ENCODE data around the gene SEMA3D.
A peak's percentile ranks its signal among the peaks of the same experiment; 100 is the strongest.

Gene SEMA3D

DNA sequence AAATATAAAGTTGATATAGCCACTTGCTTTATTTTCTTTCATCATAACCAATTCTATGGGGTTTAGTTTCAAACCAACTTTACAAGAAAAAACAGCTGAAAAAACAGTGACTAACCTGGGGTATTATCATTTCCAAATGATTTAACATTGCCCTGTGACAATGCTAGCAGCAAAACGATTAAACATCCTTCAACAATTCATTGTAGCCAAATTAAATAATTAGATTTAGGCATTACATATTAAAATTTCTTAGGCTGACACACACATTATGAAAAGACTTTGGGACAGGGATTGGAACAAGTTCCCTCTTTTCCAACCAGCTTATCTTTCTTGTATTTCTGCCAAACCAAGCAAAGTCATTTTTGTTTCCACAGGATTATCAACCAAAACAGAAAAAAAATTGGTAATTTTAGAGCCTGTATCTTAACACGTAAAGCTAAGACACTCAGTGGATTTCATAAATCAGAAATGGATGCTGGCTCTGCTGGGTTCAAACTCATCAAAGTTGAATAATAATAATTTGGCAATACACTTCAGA is 84.0 kb downstream of the SEMA3D start:
- Histone ChIP-seq H3K4me3 (ENCODE audit: low read length) (no peak overlapping the region), H3K9me3 (ENCODE audit: control insufficient read depth, low read length) (no peaks in the 10 kb centered on the region), H3K9ac (ENCODE audit: low read length) (no peak overlapping the region), H3K36me3 (ENCODE audit: control insufficient read depth, insufficient read depth, low read length, severe bottlenecking) (no peaks in the 10 kb centered on the region), H3K27me3 (replicated peaks; ENCODE audit: control insufficient read depth, insufficient read depth, low read length) (no peaks in the 10 kb centered on the region), H3K4me1 (ENCODE audit: control insufficient read depth, insufficient read depth, low read length) (peaks cover 27% of the 10 kb centered on the region)
- DNase-seq (ENCODE audit: low read depth), result peak; percentile 75

DNA sequence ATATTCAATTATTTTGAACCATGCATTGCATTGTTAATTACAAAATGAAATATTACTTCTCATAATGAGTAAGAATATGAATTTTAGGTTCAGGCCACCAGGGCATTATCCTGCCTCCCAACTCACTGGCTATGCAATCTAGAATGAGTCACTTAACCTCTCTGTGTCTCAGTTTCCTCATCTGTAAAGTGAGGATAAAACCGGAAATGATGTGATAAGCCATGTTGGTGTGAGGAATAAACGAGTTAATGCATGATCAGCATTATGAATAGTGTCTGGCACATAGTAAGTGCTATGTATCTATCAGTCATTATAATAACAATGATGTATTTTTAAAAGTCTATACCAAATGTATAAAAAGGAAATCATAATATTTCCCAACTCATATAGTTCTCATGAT is 85.5 kb downstream of the SEMA3D start:
- Histone ChIP-seq H3K9me3 (ENCODE audit: control insufficient read depth, low read length) (no peaks in the 10 kb centered on the region), H3K9ac (ENCODE audit: low read length) (no peak overlapping the region), H3K4me1 (ENCODE audit: control insufficient read depth, insufficient read depth, low read length) (peaks cover 27% of the 10 kb centered on the region), H3K27me3 (replicated peaks; ENCODE audit: control insufficient read depth, insufficient read depth, low read length) (no peaks in the 10 kb centered on the region), H3K36me3 (ENCODE audit: control insufficient read depth, insufficient read depth, low read length, severe bottlenecking) (no peaks in the 10 kb centered on the region), H3K4me3 (ENCODE audit: low read length) (no peak overlapping the region)
- no peak for DNase-seq (ENCODE audit: low read depth)

DNA sequence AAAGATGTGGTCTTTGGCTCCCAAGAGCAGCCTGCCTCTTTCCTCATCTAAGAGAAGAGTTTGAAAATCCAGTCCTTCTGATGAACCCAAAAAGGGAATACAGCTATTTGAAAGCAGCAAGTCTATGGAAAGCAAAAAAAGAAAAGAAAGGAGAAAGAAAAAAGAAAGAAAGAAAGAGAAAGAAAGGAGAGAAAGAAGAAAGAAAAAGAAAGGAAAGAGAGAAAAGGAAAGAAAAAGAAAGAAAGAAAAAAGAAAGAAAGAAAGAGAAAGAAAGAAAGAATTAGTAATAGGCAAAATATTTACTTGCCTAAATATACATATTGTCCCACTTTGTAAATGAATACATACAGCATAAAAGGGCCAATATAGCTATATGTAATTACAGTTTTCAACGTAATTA is 89.0 kb downstream of the SEMA3D start:
- H3K4me1 ChIP-seq (ENCODE audit: control insufficient read depth, insufficient read depth, low read length), result peaks cover 7% of the 10 kb centered on the region
- no peak overlapping the region for H3K4me3 ChIP-seq (ENCODE audit: low read length)
- no peaks in the 10 kb centered on the region for H3K9me3 ChIP-seq (ENCODE audit: control insufficient read depth, low read length)
- no peaks in the 10 kb centered on the region for H3K27me3 ChIP-seq (replicated peaks; ENCODE audit: control insufficient read depth, insufficient read depth, low read length)
- no peak for DNase-seq (ENCODE audit: low read depth)
- no peak overlapping the region for H3K9ac ChIP-seq (ENCODE audit: low read length)
- no peaks in the 10 kb centered on the region for H3K36me3 ChIP-seq (ENCODE audit: control insufficient read depth, insufficient read depth, low read length, severe bottlenecking)

DNA sequence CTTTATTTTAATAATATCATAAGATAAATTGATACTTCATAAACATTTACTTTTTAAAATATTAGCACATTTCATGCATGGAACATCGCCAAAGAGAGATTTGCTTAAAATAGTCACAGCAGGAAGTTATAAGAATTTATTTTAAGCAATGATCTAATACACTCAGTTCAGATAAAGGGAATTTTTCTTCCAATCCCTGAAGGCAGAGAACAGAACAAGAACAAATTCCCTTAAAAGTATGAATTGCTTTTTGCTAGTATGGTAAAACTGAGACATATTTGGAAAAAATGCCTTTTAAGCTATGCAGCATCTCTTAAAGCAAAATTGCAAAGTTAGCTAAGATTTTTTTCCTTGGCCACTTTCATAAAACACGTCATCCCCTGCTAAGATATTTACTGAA is 91.0 kb downstream of the SEMA3D start:
- Histone ChIP-seq H3K9ac (ENCODE audit: low read length) (no peak overlapping the region), H3K27me3 (replicated peaks; ENCODE audit: control insufficient read depth, insufficient read depth, low read length) (no peaks in the 10 kb centered on the region), H3K9me3 (ENCODE audit: control insufficient read depth, low read length) (no peaks in the 10 kb centered on the region), H3K4me3 (ENCODE audit: low read length) (no peak overlapping the region), H3K4me1 (ENCODE audit: control insufficient read depth, insufficient read depth, low read length) (peaks cover 2% of the 10 kb centered on the region), H3K36me3 (ENCODE audit: control insufficient read depth, insufficient read depth, low read length, severe bottlenecking) (no peaks in the 10 kb centered on the region)
- DNase-seq (ENCODE audit: low read depth), result no peak

DNA sequence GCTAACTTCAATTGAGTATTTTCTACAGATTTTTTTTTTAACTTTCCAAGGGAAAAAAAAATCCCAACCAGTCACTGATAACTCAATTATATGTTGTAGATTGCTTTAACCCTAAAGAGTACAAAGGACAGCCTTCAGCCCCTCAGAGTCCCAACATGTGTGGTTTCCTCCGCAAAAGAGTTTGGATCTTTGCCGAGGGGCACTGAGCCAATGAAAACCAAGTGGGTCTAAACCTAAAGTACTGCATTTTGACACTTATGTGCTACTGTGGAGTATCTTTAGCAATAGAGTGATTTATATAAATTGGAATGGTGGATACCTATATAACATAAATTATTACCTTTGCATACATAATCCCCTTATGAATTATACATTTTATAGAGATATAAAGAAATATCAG is 91.5 kb downstream of the SEMA3D start:
- Histone ChIP-seq H3K36me3 (ENCODE audit: control insufficient read depth, insufficient read depth, low read length, severe bottlenecking) (no peaks in the 10 kb centered on the region), H3K4me1 (ENCODE audit: control insufficient read depth, insufficient read depth, low read length) (peaks cover 2% of the 10 kb centered on the region), H3K4me3 (ENCODE audit: low read length) (no peak overlapping the region), H3K27me3 (replicated peaks; ENCODE audit: control insufficient read depth, insufficient read depth, low read length) (no peaks in the 10 kb centered on the region), H3K9me3 (ENCODE audit: control insufficient read depth, low read length) (no peaks in the 10 kb centered on the region), H3K9ac (ENCODE audit: low read length) (no peak overlapping the region)
- no peak for DNase-seq (ENCODE audit: low read depth)

DNA sequence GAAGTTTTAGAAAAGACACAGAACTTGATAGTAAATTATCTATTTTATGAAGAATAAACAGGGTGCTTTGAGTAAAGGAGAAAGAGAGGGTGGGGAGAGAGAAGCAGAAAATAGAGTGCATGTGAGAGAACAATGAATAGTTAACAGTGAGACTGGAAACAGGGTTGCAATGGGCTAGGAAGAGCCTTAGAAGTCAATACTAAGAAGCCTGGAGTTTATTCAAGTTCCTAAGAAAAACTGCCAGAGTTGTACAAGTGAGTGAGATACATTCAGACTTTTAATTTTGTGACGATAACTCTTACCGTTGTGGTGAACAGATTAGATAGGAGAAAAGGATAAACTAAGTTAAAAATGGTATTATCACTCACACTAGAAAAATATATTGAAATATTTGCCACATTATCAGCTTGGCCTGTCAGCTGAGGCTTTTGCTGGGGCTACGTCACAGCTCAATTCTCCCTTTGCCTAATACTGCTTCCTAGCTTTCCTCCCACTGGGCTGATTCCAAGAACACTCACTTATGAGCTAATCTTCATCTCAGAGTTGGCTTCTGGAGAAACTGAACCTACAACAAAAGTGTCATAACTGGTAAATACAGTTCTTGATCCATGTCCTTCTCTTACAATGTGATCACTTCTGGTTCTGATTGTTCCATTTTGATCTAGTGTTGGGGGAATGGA is 92.7 kb downstream of the SEMA3D start:
- DNase-seq (ENCODE audit: low read depth), result no peak
- Histone ChIP-seq H3K36me3 (ENCODE audit: control insufficient read depth, insufficient read depth, low read length, severe bottlenecking) (no peaks in the 10 kb centered on the region), H3K4me3 (ENCODE audit: low read length) (no peak overlapping the region), H3K27me3 (replicated peaks; ENCODE audit: control insufficient read depth, insufficient read depth, low read length) (no peaks in the 10 kb centered on the region), H3K9me3 (ENCODE audit: control insufficient read depth, low read length) (no peaks in the 10 kb centered on the region), H3K9ac (ENCODE audit: low read length) (no peak overlapping the region), H3K4me1 (ENCODE audit: control insufficient read depth, insufficient read depth, low read length) (peaks cover 2% of the 10 kb centered on the region)

DNA sequence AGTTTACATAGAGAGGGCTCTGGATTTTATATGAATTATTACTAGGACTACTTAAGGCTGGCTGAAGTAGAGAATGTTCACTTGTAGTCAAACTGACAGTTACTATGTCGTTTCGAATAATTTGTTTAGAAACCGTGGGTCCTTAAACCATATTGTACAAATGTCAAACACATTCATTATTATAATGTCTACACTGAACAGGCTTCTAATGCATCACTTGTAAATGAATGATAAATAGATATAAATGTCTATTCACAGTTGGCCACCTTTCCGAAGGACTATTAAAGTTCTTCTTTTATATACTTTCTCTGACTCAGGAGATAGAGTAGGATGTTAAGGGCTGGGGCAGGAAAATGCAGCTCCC is 95.3 kb downstream of the SEMA3D start:
- no peaks in the 10 kb centered on the region for H3K27me3 ChIP-seq (replicated peaks; ENCODE audit: control insufficient read depth, insufficient read depth, low read length)
- no peaks in the 10 kb centered on the region for H3K36me3 ChIP-seq (ENCODE audit: control insufficient read depth, insufficient read depth, low read length, severe bottlenecking)
- no peak overlapping the region for H3K9ac ChIP-seq (ENCODE audit: low read length)
- no peaks in the 10 kb centered on the region for H3K9me3 ChIP-seq (ENCODE audit: control insufficient read depth, low read length)
- no peak overlapping the region for H3K4me3 ChIP-seq (ENCODE audit: low read length)
- no peak for DNase-seq (ENCODE audit: low read depth)
- peaks cover 2% of the 10 kb centered on the region for H3K4me1 ChIP-seq (ENCODE audit: control insufficient read depth, insufficient read depth, low read length)

DNA sequence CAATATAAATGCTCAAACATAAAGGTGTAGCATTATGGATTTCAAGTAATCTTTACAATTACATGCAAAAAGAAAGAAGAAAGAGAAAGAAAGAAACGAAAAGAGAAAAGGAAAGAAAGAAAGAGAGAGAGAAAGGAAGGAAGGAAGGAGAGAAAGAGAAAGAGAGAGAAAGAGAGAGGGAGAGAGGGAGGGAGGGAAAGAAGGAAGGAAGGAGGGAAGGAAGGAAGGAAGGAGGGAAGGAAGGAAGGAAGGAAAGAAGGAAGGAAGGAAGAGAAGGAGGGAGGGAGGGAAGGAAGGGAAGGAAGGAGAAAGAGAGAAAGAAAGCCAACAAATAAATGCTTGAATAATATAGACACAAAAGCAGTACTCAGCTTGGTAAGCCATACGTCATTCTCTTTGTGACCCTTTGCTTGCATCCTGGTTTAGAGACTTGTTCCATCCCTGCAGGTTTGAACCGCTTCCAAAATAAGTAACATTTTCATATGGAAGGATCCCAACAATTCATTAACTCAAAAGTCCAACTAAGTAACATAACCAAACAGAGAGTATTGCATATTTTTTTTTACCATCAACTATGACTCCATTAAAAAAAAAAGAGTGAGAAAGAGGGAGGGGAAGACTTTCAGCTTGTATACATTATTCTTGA is 95.8 kb downstream of the SEMA3D start:
- Histone ChIP-seq H3K4me1 (ENCODE audit: control insufficient read depth, insufficient read depth, low read length) (peaks cover 2% of the 10 kb centered on the region), H3K36me3 (ENCODE audit: control insufficient read depth, insufficient read depth, low read length, severe bottlenecking) (no peaks in the 10 kb centered on the region), H3K4me3 (ENCODE audit: low read length) (no peak overlapping the region), H3K27me3 (replicated peaks; ENCODE audit: control insufficient read depth, insufficient read depth, low read length) (no peaks in the 10 kb centered on the region), H3K9ac (ENCODE audit: low read length) (no peak overlapping the region), H3K9me3 (ENCODE audit: control insufficient read depth, low read length) (no peaks in the 10 kb centered on the region)
- DNase-seq (ENCODE audit: low read depth), result no peak

DNA sequence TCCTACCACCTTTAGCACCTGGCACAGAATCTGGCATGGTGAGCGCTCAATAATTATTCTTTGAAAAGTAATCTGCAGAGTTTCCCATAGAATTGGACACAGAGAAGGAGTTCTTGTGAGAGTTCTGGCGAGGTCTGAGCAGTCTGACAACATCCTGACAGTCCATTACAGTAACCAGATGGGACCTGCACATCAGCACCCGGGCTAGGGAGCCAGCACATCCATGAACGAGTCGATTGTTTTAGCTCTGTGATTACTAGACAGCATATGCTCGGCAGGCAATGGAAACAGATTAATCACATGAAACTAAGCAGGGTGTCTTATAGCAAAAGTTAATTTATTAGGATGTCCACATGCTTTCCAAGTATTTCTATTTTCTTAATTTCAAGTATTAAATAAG is 96.7 kb downstream of the SEMA3D start:
- H3K4me1 ChIP-seq (ENCODE audit: control insufficient read depth, insufficient read depth, low read length), result no peaks in the 10 kb centered on the region
- H3K9me3 ChIP-seq (ENCODE audit: control insufficient read depth, low read length), result no peaks in the 10 kb centered on the region
- no peak overlapping the region for H3K4me3 ChIP-seq (ENCODE audit: low read length)
- no peaks in the 10 kb centered on the region for H3K27me3 ChIP-seq (replicated peaks; ENCODE audit: control insufficient read depth, insufficient read depth, low read length)
- no peaks in the 10 kb centered on the region for H3K36me3 ChIP-seq (ENCODE audit: control insufficient read depth, insufficient read depth, low read length, severe bottlenecking)
- no peak for DNase-seq (ENCODE audit: low read depth)
- no peak overlapping the region for H3K9ac ChIP-seq (ENCODE audit: low read length)

DNA sequence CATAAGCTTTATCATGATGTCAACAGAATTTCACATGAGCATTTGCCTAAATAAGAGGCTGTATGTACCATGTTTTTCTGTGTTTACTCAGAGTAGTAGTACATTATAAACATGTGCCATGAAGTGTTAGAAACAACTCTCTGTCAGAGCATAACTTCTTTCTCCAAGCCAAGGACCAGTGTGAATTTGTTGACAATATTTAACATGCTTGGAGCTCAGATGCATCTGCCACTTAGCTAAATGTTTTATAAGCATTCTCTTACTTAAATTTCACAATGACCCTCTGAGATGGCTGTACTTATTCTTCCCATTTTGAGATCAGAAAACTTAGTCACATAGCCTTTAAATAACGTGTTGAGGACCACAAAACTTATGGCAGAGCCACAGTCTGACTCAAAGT is 105.0 kb downstream of the SEMA3D start:
- Histone ChIP-seq H3K9me3 (ENCODE audit: control insufficient read depth, low read length) (no peaks in the 10 kb centered on the region), H3K4me3 (ENCODE audit: low read length) (no peak overlapping the region), H3K36me3 (ENCODE audit: control insufficient read depth, insufficient read depth, low read length, severe bottlenecking) (no peaks in the 10 kb centered on the region), H3K4me1 (ENCODE audit: control insufficient read depth, insufficient read depth, low read length) (no peaks in the 10 kb centered on the region), H3K9ac (ENCODE audit: low read length) (no peak overlapping the region), H3K27me3 (replicated peaks; ENCODE audit: control insufficient read depth, insufficient read depth, low read length) (no peaks in the 10 kb centered on the region)
- DNase-seq (ENCODE audit: low read depth), result no peak

DNA sequence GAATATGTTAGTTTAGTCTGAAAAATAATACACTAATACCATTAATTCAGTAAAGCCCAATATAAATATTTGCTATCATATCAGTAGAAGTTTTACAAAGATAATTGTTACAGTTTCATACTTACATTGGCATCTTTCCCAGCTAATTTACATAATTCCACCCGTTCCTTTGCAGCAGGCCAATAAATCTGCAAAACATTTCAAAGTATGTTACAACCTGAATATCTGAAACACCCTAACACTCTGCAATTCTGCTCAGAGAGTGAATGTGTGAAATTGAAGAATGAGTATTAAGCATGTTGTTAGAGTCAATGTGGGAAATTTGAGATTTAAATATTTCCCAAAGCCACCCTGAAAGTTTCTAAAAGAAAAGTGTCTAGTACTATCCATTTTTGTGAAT is 105.5 kb downstream of the SEMA3D start:
- no peak for DNase-seq (ENCODE audit: low read depth)
- Histone ChIP-seq H3K9ac (ENCODE audit: low read length) (no peak overlapping the region), H3K27me3 (replicated peaks; ENCODE audit: control insufficient read depth, insufficient read depth, low read length) (no peaks in the 10 kb centered on the region), H3K4me1 (ENCODE audit: control insufficient read depth, insufficient read depth, low read length) (no peaks in the 10 kb centered on the region), H3K4me3 (ENCODE audit: low read length) (no peak overlapping the region), H3K36me3 (ENCODE audit: control insufficient read depth, insufficient read depth, low read length, severe bottlenecking) (no peaks in the 10 kb centered on the region), H3K9me3 (ENCODE audit: control insufficient read depth, low read length) (no peaks in the 10 kb centered on the region)

DNA sequence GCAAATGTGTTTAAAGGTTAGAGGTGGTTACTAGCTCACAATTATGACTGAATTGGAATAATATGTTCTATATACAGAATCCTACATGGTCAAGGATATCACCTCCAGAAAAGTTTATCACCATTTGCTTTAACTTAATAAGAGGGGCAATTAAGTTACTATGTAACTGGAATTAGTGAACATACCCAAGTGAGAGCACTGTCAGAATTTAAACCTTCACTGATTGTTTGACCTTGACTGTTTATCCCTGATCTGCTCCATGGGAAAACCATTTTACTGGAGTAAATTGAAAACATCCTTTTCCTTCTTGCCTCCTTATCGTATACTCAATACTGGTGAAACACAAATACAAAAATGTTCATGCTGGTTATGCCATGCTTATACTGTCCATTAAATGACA is 107.4 kb downstream of the SEMA3D start:
- DNase-seq (ENCODE audit: low read depth), result no peak
- H3K36me3 ChIP-seq (ENCODE audit: control insufficient read depth, insufficient read depth, low read length, severe bottlenecking), result no peaks in the 10 kb centered on the region
- no peaks in the 10 kb centered on the region for H3K4me1 ChIP-seq (ENCODE audit: control insufficient read depth, insufficient read depth, low read length)
- no peaks in the 10 kb centered on the region for H3K27me3 ChIP-seq (replicated peaks; ENCODE audit: control insufficient read depth, insufficient read depth, low read length)
- no peak overlapping the region for H3K4me3 ChIP-seq (ENCODE audit: low read length)
- H3K9me3 ChIP-seq (ENCODE audit: control insufficient read depth, low read length), result no peaks in the 10 kb centered on the region
- H3K9ac ChIP-seq (ENCODE audit: low read length), result no peak overlapping the region
